DND-41 (cell line): ENCODE data around the gene TEX26.

Source experiments
- ATAC-seq: fragments of 200-7000 bp; cut with Tn5 transposase; 3 replicates; pipeline ENCODE4 v1.9.1; 2021; ENCODE audit warnings: low read depth; ENCODE audit not compliant: insufficient read depth
- DNase-seq: peaks from one replicate; pipeline ENCODE4 v3.0.0-alpha.2; 2020
- H2AFZ ChIP-seq: 2 replicates; pipeline ENCODE4 v1.6.0; 2012; ENCODE audit warnings: low read depth, low read length
- H3K27ac ChIP-seq: 2 replicates; pipeline ENCODE4 v1.5.1; 2012; ENCODE audit warnings: low read length, inconsistent platforms
- H3K27me3 ChIP-seq: fragments of 200-600 bp; sonication (generic); 2 replicates; pipeline ENCODE4 v1.6.0; 2012; ENCODE audit warnings: low read length, mild to moderate bottlenecking, inconsistent platforms; ENCODE audit not compliant: insufficient read depth, poor library complexity
- H3K36me3 ChIP-seq: 2 replicates; pipeline ENCODE4 v1.5.1; 2012; ENCODE audit warnings: low read length, inconsistent platforms; ENCODE audit not compliant: insufficient read depth
- H3K4me1 ChIP-seq: 2 replicates; pipeline ENCODE4 v1.5.1; 2012; ENCODE audit warnings: mild to moderate bottlenecking, low read length; ENCODE audit not compliant: insufficient read depth
- H3K4me2 ChIP-seq: 2 replicates; pipeline ENCODE4 v1.6.0; 2012; ENCODE audit warnings: mild to moderate bottlenecking, moderate library complexity, low read length, inconsistent platforms; ENCODE audit not compliant: insufficient read depth
- H3K4me3 ChIP-seq, 2 experiments: fragments of 200-600 bp in 1 of 2; shearing (Covaris generic) in 1 of 2; 2 replicates each; pipeline ENCODE4 v1.5.1; 2012 to 2016; ENCODE audit warnings: inconsistent platforms in 2 of 2, low read length in 2 of 2, mild to moderate bottlenecking in 2 of 2, low read depth in 1 of 2, moderate library complexity in 1 of 2
- H3K79me2 ChIP-seq: 2 replicates; pipeline ENCODE4 v1.6.0; 2012; ENCODE audit warnings: low read length, inconsistent platforms; ENCODE audit not compliant: insufficient read depth
- H3K9ac ChIP-seq: 2 replicates; pipeline ENCODE4 v1.6.0; 2012; ENCODE audit warnings: low read depth, mild to moderate bottlenecking, inconsistent platforms, low read length, moderate library complexity
- H3K9me3 ChIP-seq: 2 replicates; pipeline ENCODE4 v1.5.1; 2012; ENCODE audit warnings: low read length, moderate library complexity, mild to moderate bottlenecking, inconsistent platforms; ENCODE audit not compliant: insufficient read depth, severe bottlenecking
- H4K20me1 ChIP-seq: 2 replicates; pipeline ENCODE4 v1.6.0; 2012; ENCODE audit warnings: low read length; ENCODE audit not compliant: insufficient read depth
- CTCF ChIP-seq: IDR thresholded peaks from 2 replicates; pipeline ENCODE4 v1.5.1; 2012; ENCODE audit warnings: borderline replicate concordance, low read length, moderate library complexity, mild to moderate bottlenecking; ENCODE audit not compliant: poor library complexity, severe bottlenecking; ENCODE audit errors: extremely low read depth
- EZH2 ChIP-seq: IDR thresholded peaks from 3 replicates; pipeline ENCODE4 v1.6.1; 2012; ENCODE audit warnings: borderline replicate concordance, low read depth, mild to moderate bottlenecking, moderate library complexity, low read length, inconsistent platforms; ENCODE audit not compliant: severe bottlenecking

TEX26 gene

GRCh38 chr13:30985637-30986205 lies 53.3 kb downstream of the TEX26 start:
- ATAC-seq: no peak
- H3K4me2 ChIP-seq: no peak overlapping the region
- H3K36me3 ChIP-seq: no peaks in the 10 kb centered on the region

DNA sequence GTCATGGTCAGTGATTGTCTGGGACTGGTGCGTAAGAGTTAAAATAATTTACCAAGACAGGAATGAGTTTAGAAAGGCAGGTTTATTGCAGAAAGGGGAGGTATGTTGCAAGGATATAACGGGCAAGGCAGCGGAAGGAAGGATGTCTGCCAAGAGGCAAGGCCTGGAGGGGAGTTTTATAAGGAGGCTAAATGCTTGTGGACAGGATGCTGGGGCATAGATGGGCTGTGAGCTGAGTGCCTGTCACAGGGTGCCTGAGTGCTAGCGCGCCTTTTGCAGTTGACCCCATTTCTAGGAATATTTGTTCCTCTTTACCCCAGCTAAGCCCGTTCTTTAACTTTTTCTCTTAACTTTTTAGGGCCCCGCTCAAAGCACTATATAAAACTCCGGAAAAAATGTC lies 58.7 kb downstream of the TEX26 start:
- DNase-seq (no peak), ATAC-seq (no peak)
- Histone ChIP-seq H3K27me3 (peaks cover 6% of the 10 kb centered on the region), H3K4me1 (no peaks in the 10 kb centered on the region), H3K27ac (no peak overlapping the region), H2AFZ (no peak overlapping the region), H3K9ac (no peak overlapping the region), H3K4me3 (no peak overlapping the region), H3K4me2 (no peak overlapping the region), H4K20me1 (no peaks in the 10 kb centered on the region), H3K79me2 (no peaks in the 10 kb centered on the region), H3K9me3 (no peaks in the 10 kb centered on the region), H3K36me3 (no peaks in the 10 kb centered on the region)
- no peak for TF ChIP-seq CTCF
- no peak for TF ChIP-seq EZH2

More at GRCh38 chr13:30985637-30986205, 53.3 kb downstream of the TEX26 start:
- H4K20me1 ChIP-seq: no peaks in the 10 kb centered on the region
- no peak overlapping the region for H3K27ac ChIP-seq
- H3K4me3 ChIP-seq: no peak overlapping the region
- H3K9me3 ChIP-seq: no peaks in the 10 kb centered on the region
- H3K79me2 ChIP-seq: no peaks in the 10 kb centered on the region
- no peak overlapping the region for H3K9ac ChIP-seq
- no peak for DNase-seq
- no peak for TF ChIP-seq CTCF
- TF ChIP-seq EZH2: no peak
- H3K4me1 ChIP-seq: no peaks in the 10 kb centered on the region
- H3K27me3 ChIP-seq: no peaks in the 10 kb centered on the region
- no peak overlapping the region for H2AFZ ChIP-seq

DNA sequence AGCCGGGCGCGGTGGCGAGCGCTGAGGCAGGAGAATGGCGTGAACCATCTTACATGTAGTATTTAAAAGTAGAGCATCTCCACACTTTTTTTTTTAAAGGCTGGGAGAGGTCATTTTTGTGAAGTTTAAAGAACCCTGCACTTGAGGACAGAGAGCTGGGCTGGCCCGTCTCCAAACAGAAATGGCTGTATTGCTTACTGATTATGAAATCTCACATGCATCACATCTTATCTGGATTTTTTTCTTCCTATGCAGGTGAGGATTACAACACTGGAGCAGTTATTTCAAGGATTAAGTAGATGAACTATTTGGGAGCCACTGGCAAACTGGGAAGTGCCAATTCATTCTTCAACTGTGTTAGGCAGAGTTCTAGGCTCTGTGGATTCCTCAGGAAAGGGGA lies 59.5 kb downstream of the TEX26 start:
- no peaks in the 10 kb centered on the region for H3K36me3 ChIP-seq
- H3K27me3 ChIP-seq: peaks cover 6% of the 10 kb centered on the region
- ATAC-seq (no peak), DNase-seq (no peak)
- no peak overlapping the region for H3K27ac ChIP-seq
- no peak overlapping the region for H3K4me2 ChIP-seq
- H3K9me3 ChIP-seq: no peaks in the 10 kb centered on the region
- no peak overlapping the region for H2AFZ ChIP-seq
- H3K4me1 ChIP-seq: no peaks in the 10 kb centered on the region
- TF ChIP-seq CTCF: no peak
- TF ChIP-seq EZH2: no peak
- no peak overlapping the region for H3K4me3 ChIP-seq
- H4K20me1 ChIP-seq: no peaks in the 10 kb centered on the region
- H3K79me2 ChIP-seq: no peaks in the 10 kb centered on the region
- H3K9ac ChIP-seq: no peak overlapping the region

GRCh38 chr13:30995331-30995730 lies 62.9 kb downstream of the TEX26 start:
- no peak overlapping the region for H3K4me2 ChIP-seq
- H4K20me1 ChIP-seq: no peaks in the 10 kb centered on the region
- no peak for TF ChIP-seq CTCF
- TF ChIP-seq EZH2: no peak
- no peaks in the 10 kb centered on the region for H3K36me3 ChIP-seq
- H3K9me3 ChIP-seq: no peaks in the 10 kb centered on the region
- no peak for DNase-seq
- no peak for ATAC-seq
- no peak overlapping the region for H2AFZ ChIP-seq
- peaks cover 15% of the 10 kb centered on the region for H3K27me3 ChIP-seq
- no peaks in the 10 kb centered on the region for H3K79me2 ChIP-seq
- no peaks in the 10 kb centered on the region for H3K4me1 ChIP-seq
- no peak overlapping the region for H3K4me3 ChIP-seq
- H3K27ac ChIP-seq: no peak overlapping the region
- no peak overlapping the region for H3K9ac ChIP-seq
